ENCODE data around the gene SLC41A3.
"Not testable (repeated sequence)": the region's sequence is repeated elsewhere in the genome, so short reads cannot be mapped to it uniquely, and the experiment has no call there.

Gene SLC41A3

GRCh38 chr3:126023390-126023789 is 60.5 kb downstream of the SLC41A3 start:
- no peak for DNase-seq

- DNase-seq, result no peak
Observed at GRCh38 chr3:126022741-126023359, 61.1 kb downstream of the SLC41A3 start.

- no peak for DNase-seq
Observed at GRCh38 chr3:126021702-126022101, 62.2 kb downstream of the SLC41A3 start.

GRCh38 chr3:126021224-126021623 is 62.7 kb downstream of the SLC41A3 start:
- DNase-seq, result no peak

GRCh38 chr3:126019683-126020082 is 64.2 kb downstream of the SLC41A3 start:
- no peak for DNase-seq

- no peak for DNase-seq
Observed at GRCh38 chr3:126018995-126019394, 64.9 kb downstream of the SLC41A3 start.

GRCh38 chr3:126018545-126018944 is 65.4 kb downstream of the SLC41A3 start:
- no peak for DNase-seq

- no peak for DNase-seq
Observed at GRCh38 chr3:126017362-126017761, 66.6 kb downstream of the SLC41A3 start.

GRCh38 chr3:126016616-126017015 is 67.3 kb downstream of the SLC41A3 start:
- no peak for DNase-seq

GRCh38 chr3:126015075-126015474 is 68.8 kb downstream of the SLC41A3 start:
- DNase-seq, result no peak

GRCh38 chr3:126014252-126014651 is 69.7 kb downstream of the SLC41A3 start:
- no peak for DNase-seq

GRCh38 chr3:126013751-126014156 is 70.2 kb downstream of the SLC41A3 start:
- no peak for DNase-seq

- DNase-seq, result no peak
Observed at GRCh38 chr3:126009181-126009580, 74.7 kb downstream of the SLC41A3 start.

GRCh38 chr3:126008219-126008618 is 75.7 kb downstream of the SLC41A3 start:
- no peak for DNase-seq

- no peak for DNase-seq
Observed at GRCh38 chr3:126005951-126006350, 78.0 kb downstream of the SLC41A3 start.

- DNase-seq, result no peak
Observed at GRCh38 chr3:126004692-126005091, 79.2 kb downstream of the SLC41A3 start.

- DNase-seq, result no peak
Observed at GRCh38 chr3:126004217-126004616, 79.7 kb downstream of the SLC41A3 start.

- DNase-seq, result no peak
Observed at GRCh38 chr3:126003447-126004190, 80.3 kb downstream of the SLC41A3 start.

- DNase-seq, result no peak
Observed at GRCh38 chr3:126002189-126002588, 81.7 kb downstream of the SLC41A3 start.

- not testable (repeated sequence) for DNase-seq
Observed at GRCh38 chr3:125996751-125997150, 87.2 kb downstream of the SLC41A3 start.

- DNase-seq, result peak; percentile 41
Observed at GRCh38 chr3:125990253-125990970, 93.5 kb downstream of the SLC41A3 start.

- DNase-seq, result not testable (repeated sequence)
Observed at GRCh38 chr3:125984951-125985350, 99.0 kb downstream of the SLC41A3 start.

GRCh38 chr3:125977104-125977503 is 106.8 kb downstream of the SLC41A3 start:
- not testable (repeated sequence) for DNase-seq

- not testable (repeated sequence) for DNase-seq
Observed at GRCh38 chr3:125976003-125976390, 107.9 kb downstream of the SLC41A3 start.

Data from effector CD4-positive, alpha-beta T cell (primary cell).